Measurements from ENCODE around the gene C11orf21.

GRCh38 chr11:2251138-2251537, 50.6 kb downstream of the C11orf21 start:
- TF ChIP-seq CTCF (conservative IDR thresholded peaks at IDR 0.05 in 1 of 2, IDR thresholded peaks at IDR 0.05 in 1 of 2; ENCODE audit: extremely low read depth in 1 of 2, insufficient read depth in 1 of 2, low read depth in 1 of 2, low read length in 2 of 2): no peak
- no peak for TF ChIP-seq EZH2 (IDR thresholded peaks at IDR 0.05; ENCODE audit: borderline replicate concordance, low read length)
